T-helper 1 cell treated with Interleukin-12 subunit alpha and Interleukin-12 subunit beta and Interleukin-4 antibody, amounts not matched to agents 30 ng/mL and 1 ng/mL, for 36 hours (primary cell): ENCODE results near the gene FAM83F. TPM values are rescaled to one million over a fixed set of nuclear protein-coding genes. Genes with fewer than 3 reads are reported as not detected.

Source experiments
- intact Hi-C: fragments of 100-400 bp; cut with micrococcal nuclease; formaldehyde crosslinking; loops from one replicate; pipeline ENCODE4 v1.15.1; 2024
- total RNA-seq: library from RNA; stranded (reverse); gene quantifications from 2 replicates; pipeline ENCODE4 v1.2.3, GENCODE V29; 2022

The FAM83F gene
- total RNA-seq, 1 donor from 2014 or later = 0.27 TPM

GRCh38 chr22:40054486-40054885 is 59.7 kb downstream of the FAM83F start:
- intact Hi-C loops = no loop called here

DNA sequence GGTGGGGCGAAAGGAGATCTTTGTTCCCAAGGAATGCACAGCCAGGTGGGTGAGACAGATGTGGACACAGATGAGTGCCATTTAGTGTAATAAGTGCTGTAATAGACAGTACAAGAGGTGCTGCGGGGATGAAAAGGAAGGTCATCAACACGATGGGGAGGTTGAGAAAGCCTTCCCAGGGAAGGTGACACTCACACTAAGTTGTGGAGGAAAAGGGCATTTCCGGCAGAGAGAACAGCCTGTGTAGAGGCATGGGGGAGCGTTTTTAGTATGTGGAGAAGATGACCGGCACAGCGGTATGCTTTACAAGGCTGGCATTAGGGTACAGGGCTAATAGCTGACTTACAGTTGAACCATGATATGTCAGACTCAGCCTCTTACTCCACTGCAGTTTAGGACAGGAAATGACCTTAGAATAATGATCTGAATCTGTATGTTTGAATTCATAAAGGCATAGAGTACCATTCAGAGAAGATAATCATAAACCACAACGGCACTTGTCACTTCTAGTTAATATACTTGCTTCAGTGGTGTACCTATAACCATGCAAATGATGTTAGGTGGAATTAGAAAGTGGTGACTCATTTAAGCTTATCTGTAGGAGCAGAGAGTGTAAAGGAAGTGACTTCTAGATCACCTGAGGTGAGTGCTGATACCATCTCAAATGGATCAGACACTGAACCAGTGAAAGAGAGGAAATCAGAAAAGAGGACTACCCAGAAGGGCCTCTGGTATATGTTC is 60.6 kb downstream of the FAM83F start:
- intact Hi-C loops = loop anchor here (1.0 to 5.0 kb wide), 4 partner anchors 11 to 235 kb away; partner anchors contain the start of gene TNRC6B

DNA sequence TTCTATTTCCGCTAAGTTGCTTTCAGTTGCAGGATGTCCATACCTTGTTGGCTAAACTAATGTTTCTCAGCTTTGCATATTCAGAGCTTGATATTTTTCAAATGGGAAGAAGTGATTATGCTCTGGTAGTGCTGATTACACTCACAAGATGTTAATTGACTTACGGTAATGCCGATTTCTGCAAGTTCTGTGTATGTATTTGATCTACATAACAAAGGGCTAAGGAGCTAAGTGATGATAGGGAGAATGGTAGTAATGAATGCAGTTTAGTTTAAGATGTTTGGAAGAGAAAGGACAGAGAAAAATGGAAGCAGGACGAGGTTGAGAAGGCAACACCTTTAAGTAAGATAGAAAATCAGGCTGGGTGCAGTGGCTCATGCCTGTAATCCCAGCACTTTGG is 61.4 kb downstream of the FAM83F start:
- intact Hi-C loops = loop anchor here (5.0 kb wide), 1 partner anchor 221 kb away; no protein-coding TSS in a partner anchor

DNA sequence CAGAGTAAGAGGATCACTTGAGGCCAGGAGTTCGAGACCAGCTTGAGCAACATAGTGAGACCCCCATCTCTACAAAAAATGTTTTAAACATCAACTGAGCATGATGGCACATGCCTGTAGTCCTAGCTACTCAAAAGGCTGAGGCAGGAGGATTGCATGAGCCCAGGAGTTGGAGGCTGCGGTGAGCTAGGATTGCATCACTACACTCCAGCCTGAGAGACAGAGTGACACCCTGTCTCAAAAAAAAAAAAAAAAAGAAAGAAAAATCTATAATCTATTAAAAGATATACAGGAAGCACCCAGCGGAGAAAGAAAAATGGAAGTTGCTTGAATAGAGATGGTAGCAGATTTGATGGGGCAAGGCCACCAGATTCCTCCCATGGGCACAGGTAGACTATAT is 61.8 kb downstream of the FAM83F start:
- intact Hi-C loops = loop anchor here (5.0 kb wide), 1 partner anchor 221 kb away; no protein-coding TSS in a partner anchor

DNA sequence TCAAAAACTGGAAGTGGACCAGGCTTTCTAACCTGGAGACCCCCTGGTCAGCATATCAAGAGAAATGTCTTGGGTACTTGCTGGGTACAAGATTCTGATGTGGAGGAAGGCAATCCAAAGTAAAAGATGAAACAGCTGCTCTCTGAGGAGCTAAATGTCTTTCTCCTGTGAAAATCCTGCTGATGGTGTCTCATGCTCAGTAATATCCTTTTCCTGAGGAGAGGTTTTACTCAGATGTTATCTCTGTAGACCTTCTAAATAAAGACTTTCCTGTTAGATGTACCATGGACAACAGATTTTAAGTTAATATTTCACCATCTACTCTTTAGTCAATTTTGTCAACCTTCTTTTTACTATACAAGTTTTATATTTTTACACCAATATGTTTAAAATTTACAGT is 62.9 kb downstream of the FAM83F start:
- intact Hi-C loops = loop anchor here (5.0 kb wide), 1 partner anchor 220 kb away; no protein-coding TSS in a partner anchor

DNA sequence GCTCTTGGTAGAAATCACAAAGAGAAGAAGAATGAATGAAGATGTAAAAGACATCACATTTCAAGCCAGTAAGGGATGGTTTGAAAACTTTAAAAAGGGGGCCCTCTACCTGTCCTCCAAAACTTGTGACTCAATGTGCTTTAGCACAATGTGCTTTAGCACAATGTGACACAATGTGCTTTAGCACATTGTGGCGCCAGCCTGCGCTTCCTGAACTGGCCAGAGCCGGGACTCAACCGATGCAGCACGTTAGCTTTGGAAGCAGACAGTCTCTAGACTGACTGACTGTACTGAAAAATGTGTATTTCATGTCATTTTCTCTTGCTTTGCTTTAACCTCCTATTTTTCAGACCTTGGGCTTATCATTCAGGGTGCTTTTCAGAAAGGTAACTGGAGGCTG is 63.5 kb downstream of the FAM83F start:
- intact Hi-C loops = loop anchor here (5.0 kb wide), 1 partner anchor 219 kb away; no protein-coding TSS in a partner anchor

DNA sequence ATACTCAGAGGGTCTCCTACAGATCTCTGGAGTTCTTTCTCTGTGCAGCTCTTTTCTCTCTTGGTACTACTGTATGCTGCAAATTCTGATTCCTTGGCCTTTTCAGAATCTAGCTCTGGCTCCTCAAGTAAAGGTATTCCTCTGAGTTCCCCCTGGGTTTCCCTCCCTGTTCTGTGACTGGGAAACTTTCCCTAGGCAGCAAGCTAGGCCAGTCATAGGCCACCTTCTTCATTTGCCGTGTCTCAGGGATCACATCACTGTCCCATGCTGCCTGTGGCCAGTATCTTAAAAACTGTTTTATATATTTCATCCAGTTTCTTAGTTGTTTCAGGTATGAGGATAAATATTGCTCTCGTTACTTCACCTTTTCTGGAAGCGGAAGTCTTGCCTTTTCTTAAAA is 71.2 kb downstream of the FAM83F start:
- intact Hi-C loops = no loop called here

- intact Hi-C loops = no loop called here
These were observed 72.9 kb downstream of the FAM83F start for GRCh38 chr22:40067639-40068038.

DNA sequence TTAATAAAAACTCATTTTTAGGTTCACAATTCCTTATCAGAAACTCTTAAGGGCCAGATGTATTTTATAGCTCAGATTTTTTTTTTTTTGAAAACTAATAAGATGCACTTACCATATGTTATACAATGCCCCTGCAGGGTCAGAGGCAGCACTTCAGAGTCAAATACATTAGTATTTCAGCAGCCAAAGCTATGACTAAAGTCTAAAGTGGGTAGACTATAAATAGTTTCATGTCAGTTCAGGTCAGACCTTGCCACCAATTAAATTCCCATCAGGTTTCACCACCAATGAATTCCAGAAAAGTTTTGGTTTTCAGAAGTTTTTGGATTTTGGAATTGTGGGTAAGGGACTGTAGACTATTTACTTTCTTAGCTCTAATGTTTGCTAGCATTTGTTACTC is 75.9 kb downstream of the FAM83F start:
- intact Hi-C loops = no loop called here

DNA sequence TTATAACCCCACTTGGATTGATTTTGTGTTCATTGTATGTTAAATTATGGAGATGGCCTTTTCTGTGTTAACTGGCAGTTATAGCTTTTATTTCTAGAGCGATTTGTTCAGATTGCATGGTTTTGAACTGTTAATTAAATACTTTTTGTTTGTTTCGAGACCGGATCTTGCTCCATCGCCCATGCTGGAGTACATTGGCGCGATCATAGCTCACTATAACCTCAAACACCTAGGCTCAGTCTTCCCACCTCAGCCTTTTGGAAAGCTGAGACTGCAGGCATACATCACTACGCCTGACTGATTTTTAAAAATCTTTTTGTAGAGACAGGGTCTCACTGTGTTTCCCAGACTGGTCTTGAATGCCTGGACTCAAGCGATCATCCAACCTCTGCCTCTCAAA is 77.0 kb downstream of the FAM83F start:
- intact Hi-C loops = no loop called here

GRCh38 chr22:40076702-40077645 is 82.2 kb downstream of the FAM83F start:
- intact Hi-C loops = no loop called here

- intact Hi-C loops = no loop called here
These were observed 82.9 kb downstream of the FAM83F start for GRCh38 chr22:40077646-40078016.

DNA sequence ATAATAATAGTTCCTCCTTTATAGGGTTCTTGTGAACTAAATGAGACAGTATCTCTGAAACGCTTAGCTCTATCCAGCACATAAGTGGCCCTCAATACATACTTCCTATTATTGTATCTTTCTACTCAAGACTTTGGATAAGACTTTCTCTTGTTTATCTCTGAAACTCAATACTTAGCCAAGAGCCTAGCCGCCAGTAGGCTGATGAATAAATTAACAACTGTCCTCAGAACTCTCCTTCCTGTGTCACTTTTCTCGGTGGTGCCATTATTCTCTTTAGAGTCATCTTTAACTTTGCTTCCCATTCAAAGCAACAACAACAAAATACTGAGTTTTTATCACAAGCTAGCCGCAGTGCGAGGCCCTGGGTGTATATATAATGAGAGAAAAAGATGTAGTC is 86.9 kb downstream of the FAM83F start:
- intact Hi-C loops = no loop called here

DNA sequence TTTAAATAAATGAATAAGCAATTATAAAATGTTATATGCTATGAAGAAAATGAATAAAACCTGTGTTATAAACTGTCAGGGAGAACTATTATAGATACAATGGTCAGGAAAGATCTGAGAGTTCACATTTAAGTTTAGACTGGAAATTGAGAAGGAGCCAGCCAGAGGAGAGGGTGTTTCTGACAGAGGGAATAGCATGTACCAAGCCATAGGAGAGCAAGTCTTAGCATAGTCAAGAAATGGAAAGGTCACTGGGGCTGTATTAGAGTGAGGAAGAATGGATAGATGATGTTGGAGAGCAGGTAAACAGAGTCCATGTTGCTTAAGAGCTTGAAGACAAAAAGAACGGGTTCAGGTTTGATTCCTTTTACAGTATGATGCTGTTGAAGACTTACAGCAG is 87.4 kb downstream of the FAM83F start:
- intact Hi-C loops = no loop called here

DNA sequence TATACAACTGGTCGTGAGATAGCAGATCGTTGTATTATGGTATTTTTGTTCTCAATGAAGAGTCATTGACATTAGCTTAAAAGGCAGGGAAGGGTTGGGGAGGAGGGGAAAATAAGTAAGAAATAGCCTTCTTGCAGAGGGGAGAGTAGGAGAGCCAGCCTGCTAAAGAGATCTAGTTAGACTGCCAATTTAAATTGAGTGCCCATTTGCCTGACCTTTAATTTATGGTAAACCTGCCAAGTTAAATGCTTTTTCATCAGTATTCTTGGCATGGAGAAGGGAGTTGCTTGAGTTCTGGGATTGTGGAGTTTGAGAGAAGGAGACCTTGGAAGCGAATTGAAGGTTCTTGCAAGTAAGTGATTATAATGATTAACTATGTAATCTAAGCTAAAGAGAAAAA is 89.0 kb downstream of the FAM83F start:
- intact Hi-C loops = no loop called here

DNA sequence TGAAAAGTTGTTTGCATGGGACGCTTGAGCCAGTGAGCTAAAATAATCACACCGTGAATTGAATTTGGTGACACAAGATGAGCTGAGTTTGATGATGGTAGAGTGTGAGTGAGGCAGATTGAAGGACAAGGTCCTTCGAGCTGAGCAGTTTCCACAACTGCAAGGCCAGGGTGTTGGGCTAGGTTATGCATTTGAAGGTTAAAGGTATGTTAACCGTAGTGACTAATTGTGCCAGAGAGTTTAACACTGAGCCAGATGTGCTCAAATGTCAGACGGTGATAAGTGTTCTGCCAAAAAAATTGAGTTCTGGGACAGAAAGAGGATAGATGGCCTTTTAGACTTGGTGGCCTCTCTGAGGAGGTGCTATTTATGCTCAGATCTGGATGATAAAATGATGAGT is 89.5 kb downstream of the FAM83F start:
- intact Hi-C loops = no loop called here

DNA sequence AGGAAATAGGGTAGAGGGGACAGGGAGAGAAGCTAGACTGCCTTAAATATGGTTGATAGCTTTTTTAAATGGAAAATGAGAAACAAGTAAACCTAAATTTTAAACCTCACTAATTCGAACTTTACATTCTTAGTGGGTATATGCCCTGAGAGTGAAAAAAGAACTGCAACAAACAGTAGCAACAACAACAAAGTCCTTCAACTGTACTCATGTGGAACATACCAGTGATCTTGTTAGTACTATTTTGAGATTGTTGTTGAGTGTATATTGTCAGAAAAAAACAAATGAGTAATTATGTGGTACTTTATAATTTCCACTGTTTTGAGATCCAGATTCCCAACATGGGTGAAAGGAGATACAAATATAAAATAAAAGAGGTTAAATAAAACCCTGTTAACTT is 94.1 kb downstream of the FAM83F start:
- intact Hi-C loops = no loop called here

Other genes starting within 250 kb of the FAM83F start
- gene ENTHD1, start 101.2 kb upstream of the FAM83F start, total RNA-seq = 0.15 and 0.41 TPM in 2 replicates
- 151 and 157 TPM in 2 replicates for gene GRAP2, start 93.9 kb upstream of the FAM83F start, total RNA-seq
- gene TMA7B, start 34.6 kb upstream of the FAM83F start, total RNA-seq = 6.1 and 8.2 TPM in 2 replicates
- 57.1 and 59.4 TPM in 2 replicates for gene TNRC6B, start 183.0 kb downstream of the FAM83F start, total RNA-seq